NB4 (cell line): ENCODE measurements around the gene PAXIP1.

Source experiments
- CTCF ChIP-seq: IDR thresholded peaks from one replicate; pipeline ENCODE4 v1.5.1; 2012; ENCODE audit warnings: low read depth, low read length
- MYC ChIP-seq: IDR thresholded peaks from 2 replicates; pipeline ENCODE4 v1.6.1; 2011; ENCODE audit warnings: low read depth, low read length
- POLR2A ChIP-seq: IDR thresholded peaks from 2 replicates; pipeline ENCODE4 v1.6.1; 2011; ENCODE audit warnings: mild to moderate bottlenecking; ENCODE audit not compliant: insufficient read length; ENCODE audit errors: extremely low read depth
- TF ChIP-seq, protein P1 (sequence below): IDR thresholded peaks from 2 replicates; pipeline ENCODE4 v1.6.1; 2011; ENCODE audit warnings: low read depth, low read length

GRCh38 chr7:155038335-155038734 lies 35.4 kb upstream of the PAXIP1 start:
- TF ChIP-seq POLR2A (no peak), CTCF (no peak), MYC (no peak)
- TF ChIP-seq, protein P1, sequence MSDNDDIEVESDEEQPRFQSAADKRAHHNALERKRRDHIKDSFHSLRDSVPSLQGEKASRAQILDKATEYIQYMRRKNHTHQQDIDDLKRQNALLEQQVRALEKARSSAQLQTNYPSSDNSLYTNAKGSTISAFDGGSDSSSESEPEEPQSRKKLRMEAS = no peak
